Erythroblast (primary cell): ENCODE measurements around the gene HLA-DPA1.

Source experiments
- GATA1 ChIP-seq: IDR thresholded peaks from 2 replicates; pipeline ENCODE4 v1.6.1; 2011; ENCODE audit warnings: low read depth, mild to moderate bottlenecking, control low read depth, low read length, moderate library complexity
- POLR2A ChIP-seq: IDR thresholded peaks from 2 replicates; pipeline ENCODE4 v1.6.1; 2011; ENCODE audit warnings: mild to moderate bottlenecking, low read length

GRCh38 chr6:33108307-33108706, 34.9 kb upstream of the HLA-DPA1 start:
- TF ChIP-seq POLR2A (no peak), GATA1 (no peak)
